ENCODE measurements around the gene HSD3B7.

GRCh38 chr16:30969246-30969842 lies 15.7 kb upstream of the HSD3B7 start:
- TF ChIP-seq, protein P1, sequence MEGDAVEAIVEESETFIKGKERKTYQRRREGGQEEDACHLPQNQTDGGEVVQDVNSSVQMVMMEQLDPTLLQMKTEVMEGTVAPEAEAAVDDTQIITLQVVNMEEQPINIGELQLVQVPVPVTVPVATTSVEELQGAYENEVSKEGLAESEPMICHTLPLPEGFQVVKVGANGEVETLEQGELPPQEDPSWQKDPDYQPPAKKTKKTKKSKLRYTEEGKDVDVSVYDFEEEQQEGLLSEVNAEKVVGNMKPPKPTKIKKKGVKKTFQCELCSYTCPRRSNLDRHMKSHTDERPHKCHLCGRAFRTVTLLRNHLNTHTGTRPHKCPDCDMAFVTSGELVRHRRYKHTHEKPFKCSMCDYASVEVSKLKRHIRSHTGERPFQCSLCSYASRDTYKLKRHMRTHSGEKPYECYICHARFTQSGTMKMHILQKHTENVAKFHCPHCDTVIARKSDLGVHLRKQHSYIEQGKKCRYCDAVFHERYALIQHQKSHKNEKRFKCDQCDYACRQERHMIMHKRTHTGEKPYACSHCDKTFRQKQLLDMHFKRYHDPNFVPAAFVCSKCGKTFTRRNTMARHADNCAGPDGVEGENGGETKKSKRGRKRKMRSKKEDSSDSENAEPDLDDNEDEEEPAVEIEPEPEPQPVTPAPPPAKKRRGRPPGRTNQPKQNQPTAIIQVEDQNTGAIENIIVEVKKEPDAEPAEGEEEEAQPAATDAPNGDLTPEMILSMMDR (IDR thresholded peaks at IDR 0.05) = no peak
- TF ChIP-seq POLR2A (IDR thresholded peaks at IDR 0.05) (no peak), POLR2AphosphoS5 (IDR thresholded peaks at IDR 0.05) (no peak), EP300 (IDR thresholded peaks at IDR 0.05) (no peak)
